Stomach (tissue), 19 donors: ENCODE results near the gene FGD6. TPM values are rescaled to one million over a fixed set of nuclear protein-coding genes. Genes with fewer than 3 reads are reported as not detected.
A peak's percentile ranks its signal among the peaks of the same experiment; 100 is the strongest.

Source experiments
- DNase-seq, 2 donors: peaks; one replicate each; pipeline versions ENCODE4 v3.0.0 to v3.0.0-alpha.2; 2013 to 2019
- H3K27ac ChIP-seq, 5 donors: fragments of 200-600 bp in 4 of 5; sonication (generic) in 4 of 5; one replicate each; pipeline ENCODE4 v1.5.1; 2013 to 2019; ENCODE audit warnings: mild to moderate bottlenecking in 1 of 5, moderate library complexity in 1 of 5
- H3K27me3 ChIP-seq, 3 donors: fragments of 200-600 bp; sonication (generic); one replicate each; pipeline ENCODE4 v1.5.1; 2017 to 2019; ENCODE audit warnings: mixed run types in 1 of 3
- H3K36me3 ChIP-seq, 4 donors: fragments of 200-600 bp; sonication (generic); 1 replicate in 3 of 4; 2 replicates in 1 of 4; pipeline ENCODE4 v1.5.1; 2016 to 2019
- H3K4me1 ChIP-seq, 4 donors: fragments of 200-600 bp; sonication (generic); one replicate each; pipeline ENCODE4 v1.5.1; 2016 to 2019
- H3K4me3 ChIP-seq, 4 donors: fragments of 200-600 bp; sonication (generic) in 3 of 4; one replicate each; pipeline ENCODE4 v1.5.1; 2016 to 2019; ENCODE audit warnings: mild to moderate bottlenecking in 1 of 4
- H3K9me3 ChIP-seq, 4 donors: fragments of 200-600 bp; sonication (generic); one replicate each; pipeline ENCODE4 v1.5.1; 2016 to 2019
- CTCF ChIP-seq, 7 experiments: fragments of 450-650 bp in 4 of 7; fragments of 200-600 bp in 3 of 7; sonication (generic) in 3 of 7; IDR thresholded peaks; one replicate each; pipeline ENCODE4 v1.5.1; 2016 to 2019; ENCODE audit warnings: antibody characterized with exemption in 7 of 7, control low read depth in 2 of 7, mild to moderate bottlenecking in 1 of 7
- EP300 ChIP-seq: sonication (generic); formaldehyde crosslinking; IDR thresholded peaks from one replicate; pipeline ENCODE4 v1.6.1; 2017; ENCODE audit warnings: antibody characterized with exemption
- POLR2A ChIP-seq, 4 donors: fragments of 450-650 bp; IDR thresholded peaks; one replicate each; pipeline ENCODE4 v1.6.1; 2016; ENCODE audit warnings: antibody characterized with exemption in 4 of 4, control low read depth in 2 of 4, mild to moderate bottlenecking in 1 of 4, moderate library complexity in 1 of 4
- POLR2AphosphoS5 ChIP-seq, 3 donors: sonication (generic); formaldehyde crosslinking; IDR thresholded peaks; one replicate each; pipeline ENCODE4 v1.6.1; 2016; ENCODE audit warnings: antibody characterized with exemption in 3 of 3
- WGBS, 5 donors: extraction: QIAGEN DNeasy Blood & Tissue Kit in 3 of 5; methylation state at CpG; one replicate each; pipeline versions ENCODE4 v1.1.5 to v1.1.7; 2013 to 2018; 5-methylcytosine and 5-hydroxymethylcytosine counted together
- intact Hi-C: fragments of 100-400 bp; cut with DNase I; formaldehyde crosslinking; loops from one replicate; pipeline ENCODE4 v1.15.1; 2023; ENCODE audit warnings: low total_unique reads
- long read RNA-seq, 10 donors: transcript quantifications; one replicate each; lab custom pipeline, GENCODE V29; 2026
- polyA plus RNA-seq, 3 donors: library from polyadenylated mRNA; stranded (reverse); fragments of 200-250 nt; gene quantifications; one replicate each; pipeline ENCODE4 v1.2.3, GENCODE V29; 2013
- total RNA-seq, 5 donors: library from RNA; depleted of rRNA; stranded (reverse); fragments of >200 nt; gene quantifications; one replicate each; pipeline versions ENCODE4 v1.1.0 to v1.2.3, GENCODE V29; 2014 to 2016
- donor health status: healthy with polysubstance abuse.
- donor health status: Bipolar disorder and iron deficiency.
- donor health status: healthy.

FGD6 gene
- total RNA-seq = 10 to 100 TPM in 3 of 5 donors, 1 to 10 TPM in 2; 4.5 to 16.3 (median 11.6) TPM
- 1 to 10 TPM in 2 of 3 donors, under 1 TPM in 1; 0.92 to 1.5 (median 1.5) TPM for polyA plus RNA-seq
- long read RNA-seq, donor 1 = 0 reads
- long read RNA-seq, donor 2 = 0 reads
- long read RNA-seq, donor 3 = 0 reads
- long read RNA-seq, donor 4 = 0 reads
- long read RNA-seq, donor 5 = 0 reads
- long read RNA-seq, donor 6 = 0 reads
- long read RNA-seq, donor 7 = 0 reads
- long read RNA-seq, donor 8, full-length matches to known transcripts = 1 of 1 reads
- long read RNA-seq, donor 8, partial matches to known transcripts = 0 of 1 reads
- long read RNA-seq, donor 8, other reads (novel, unspliced or antisense) = 0 of 1 reads
- long read RNA-seq, donor 9 = 0 reads
- long read RNA-seq, donor 10, full-length matches to known transcripts = 1 of 1 reads
- long read RNA-seq, donor 10, partial matches to known transcripts = 0 of 1 reads
- long read RNA-seq, donor 10, other reads (novel, unspliced or antisense) = 0 of 1 reads

DNA sequence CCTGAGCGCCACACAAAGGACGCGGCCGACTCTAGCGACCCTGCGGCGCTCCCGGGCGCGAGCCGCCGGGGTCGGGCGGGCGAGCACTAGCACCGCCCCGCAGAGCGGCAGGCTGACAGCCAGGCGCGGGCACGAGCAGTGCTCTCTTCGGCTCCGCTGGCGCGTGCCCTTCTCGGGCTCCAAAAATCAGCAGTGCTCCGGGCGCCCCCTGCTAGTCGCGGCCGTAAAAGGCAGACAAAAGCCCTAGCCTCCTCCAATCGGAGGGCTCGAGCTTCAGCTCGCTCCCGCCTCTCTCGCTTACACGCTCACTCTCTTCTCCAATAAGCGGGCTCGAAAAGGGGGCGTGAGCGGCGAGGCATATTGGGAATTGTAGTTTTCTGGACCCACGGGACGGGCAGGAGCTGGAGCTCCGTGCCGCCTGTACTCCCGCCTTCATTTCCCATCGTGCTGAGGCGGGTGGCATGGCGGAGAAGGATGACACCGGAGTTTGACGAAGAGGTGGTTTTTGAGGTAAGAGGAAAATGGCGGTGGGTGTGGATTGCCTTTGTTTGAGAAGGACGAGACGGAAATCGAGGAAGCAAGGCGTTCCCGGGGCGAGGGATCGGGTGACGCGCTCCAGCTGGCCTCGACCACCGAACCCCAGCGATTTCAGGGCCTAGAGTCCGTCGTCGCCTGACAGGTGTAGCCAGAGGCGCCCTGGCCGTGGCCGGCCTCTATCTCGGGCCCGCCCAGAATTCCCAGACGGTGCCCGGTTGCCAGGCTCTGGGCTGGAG, at the start of gene FGD6, which contains the start of gene VEZT:
FGD6 (minus strand) TSS at position 91 of the 773 bp plus-strand sequence. CDS start 227 bp downstream, outside the sequence.
VEZT (plus strand) TSS at position 431 of the 773 bp plus-strand sequence; CDS start at position 475, 44 bp downstream.
- 0% methylated on average over 39 to 75 of the region's 75 CpGs for WGBS, 5 donors
- intact Hi-C loops = no loop called here

GRCh38 chr12:95266254-95266653, 49.0 kb upstream of the FGD6 start:
- no peaks in the 10 kb centered on the region for H3K4me1 ChIP-seq
- no peak for DNase-seq
- 90 to 93% (median 92%) methylated on average over 6 of the region's 6 CpGs for WGBS, 5 donors
- TF ChIP-seq POLR2AphosphoS5 (IDR thresholded peaks at IDR 0.05) = no peak
- no peak for TF ChIP-seq POLR2A (IDR thresholded peaks at IDR 0.05)
- no peak for TF ChIP-seq EP300
- no peak for TF ChIP-seq CTCF (IDR thresholded peaks at IDR 0.05)
- intact Hi-C loops = no loop called here
- no peak overlapping the region for H3K27ac ChIP-seq
- no peak overlapping the region for H3K4me3 ChIP-seq
- no peaks in the 10 kb centered on the region for H3K9me3 ChIP-seq
- H3K27me3 ChIP-seq = no peaks in the 10 kb centered on the region
- peaks cover 6 to 81% (median 71%) of the 10 kb centered on the region in 4 donors for H3K36me3 ChIP-seq

More for the DNA sequence above, at the start of gene FGD6, which contains the start of gene VEZT:
- peak within 1 kb of the TSS; percentile 75 to 80 (median 78) for H3K4me3 ChIP-seq
- peak; percentile 99 to 100 for DNase-seq
- peaks cover 0 to 66% (median 24%) of the 10 kb centered on the region in 4 donors for H3K4me1 ChIP-seq
- no peaks in the 10 kb centered on the region for H3K36me3 ChIP-seq
- H3K27me3 ChIP-seq = no peaks in the 10 kb centered on the region
- no peaks in the 10 kb centered on the region for H3K9me3 ChIP-seq
- peak within 1 kb of the TSS; percentile 95 to 99 (median 95) for H3K27ac ChIP-seq
- TF ChIP-seq POLR2A (IDR thresholded peaks at IDR 0.05) (no peak), POLR2AphosphoS5 (IDR thresholded peaks at IDR 0.05) (peak; percentile 37 to 79 (median 66)), EP300 (peak; percentile 10), CTCF (IDR thresholded peaks at IDR 0.05) (peak in 5 of 7 experiments; percentile 17 to 65 (median 40))

DNA sequence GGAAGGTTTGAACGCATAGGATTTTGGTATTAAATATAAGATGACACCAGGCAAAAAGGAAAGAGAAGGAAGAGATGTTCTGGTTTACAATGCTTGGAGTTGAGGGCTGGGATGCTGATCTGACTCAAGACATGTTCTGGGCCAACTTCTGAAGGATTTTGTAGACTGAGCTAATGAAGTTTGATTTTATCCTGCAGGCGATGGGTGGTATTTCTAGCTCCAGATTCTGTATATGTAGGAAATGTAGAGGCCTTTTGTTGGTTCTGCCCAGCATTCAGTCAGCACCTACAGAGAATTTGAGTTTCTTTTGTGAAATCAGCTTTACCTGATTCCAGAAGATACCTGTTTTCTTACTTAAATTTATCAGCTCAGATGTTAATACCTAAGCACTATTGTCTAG, 48.5 kb upstream of the FGD6 start:
- H3K9me3 ChIP-seq = no peaks in the 10 kb centered on the region
- TF ChIP-seq POLR2AphosphoS5 (IDR thresholded peaks at IDR 0.05) (no peak), POLR2A (IDR thresholded peaks at IDR 0.05) (no peak), EP300 (no peak), CTCF (IDR thresholded peaks at IDR 0.05) (no peak)
- no peak overlapping the region for H3K27ac ChIP-seq
- H3K4me1 ChIP-seq = no peaks in the 10 kb centered on the region
- no peaks in the 10 kb centered on the region for H3K27me3 ChIP-seq
- intact Hi-C loops = no loop called here
- H3K4me3 ChIP-seq = no peak overlapping the region
- H3K36me3 ChIP-seq = peaks cover 6 to 76% (median 71%) of the 10 kb centered on the region in 4 donors
- DNase-seq = no peak
- WGBS, 5 donors = 92 to 100% (median 96%) methylated on average over 2 of the region's 2 CpGs

- Histone ChIP-seq H3K4me1 (peaks cover 0 to 15% (median 7%) of the 10 kb centered on the region in 4 donors), H3K9me3 (no peaks in the 10 kb centered on the region), H3K36me3 (peaks cover 6 to 68% (median 66%) of the 10 kb centered on the region in 4 donors), H3K27me3 (no peaks in the 10 kb centered on the region), H3K27ac (no peak overlapping the region), H3K4me3 (no peak overlapping the region)
- no peak for TF ChIP-seq EP300
- intact Hi-C loops = no loop called here
- 81 to 92% (median 85%) methylated on average over 3 of the region's 3 CpGs for WGBS, 5 donors
- DNase-seq = peak in 1 of 2 donors; percentile 59
Measured at GRCh38 chr12:95262808-95263207, 45.5 kb upstream of the FGD6 start.
